Activated T-cell treated with anti-CD3 and anti-CD28 coated beads for 48 hours (primary cell): ENCODE results near the gene SMOC2.
"Not testable (repeated sequence)": the region's sequence is repeated elsewhere in the genome, so short reads cannot be mapped to it uniquely, and the experiment has no call there.

Experiments
- DNase-seq: peaks from one replicate; pipeline ENCODE4 v3.0.0-alpha.2; 2020; ENCODE audit warnings: low read depth

Gene SMOC2

DNA sequence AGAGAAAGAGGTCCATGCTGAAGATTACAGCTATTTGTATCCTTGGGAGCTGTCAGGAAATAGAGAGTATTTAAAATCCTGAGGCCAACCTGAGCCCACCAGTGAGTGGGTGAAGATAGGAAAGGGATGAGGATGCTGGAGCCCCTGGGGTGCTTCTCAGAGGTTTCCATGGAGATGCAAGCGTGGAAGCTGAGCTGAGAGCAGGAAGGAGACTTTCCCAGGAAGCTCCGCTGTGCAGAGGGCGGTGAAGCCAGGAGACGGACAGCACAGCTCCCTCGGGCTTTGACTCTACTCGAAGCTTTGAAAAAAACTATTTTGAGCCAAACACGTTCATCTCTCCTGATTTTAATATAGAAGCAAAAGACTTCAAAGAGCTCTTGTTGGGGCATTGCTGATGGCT lies 222.1 kb downstream of the SMOC2 start:
- no peak for DNase-seq

DNA sequence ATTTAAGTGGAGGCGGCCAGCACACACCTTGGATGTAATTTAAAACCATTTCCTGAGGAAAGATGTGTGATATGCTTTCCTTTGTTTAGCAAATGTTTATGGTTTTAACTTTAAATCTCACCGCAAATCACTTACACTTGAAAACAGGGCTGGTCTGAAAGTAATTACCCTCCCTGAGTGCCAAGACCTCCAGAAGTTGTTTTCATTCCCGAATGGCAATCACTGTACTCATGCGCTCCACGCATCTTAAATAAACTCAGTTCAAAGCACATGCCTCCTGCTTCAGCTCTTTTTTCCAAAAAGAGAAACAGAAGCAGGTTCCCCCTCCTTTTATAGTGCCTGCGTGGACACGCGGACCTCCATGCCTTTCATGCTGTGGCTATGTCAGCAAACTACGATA lies 224.0 kb downstream of the SMOC2 start:
- DNase-seq = no peak

GRCh38 chr6:168666170-168666569 lies 225.2 kb downstream of the SMOC2 start:
- no peak for DNase-seq

DNA sequence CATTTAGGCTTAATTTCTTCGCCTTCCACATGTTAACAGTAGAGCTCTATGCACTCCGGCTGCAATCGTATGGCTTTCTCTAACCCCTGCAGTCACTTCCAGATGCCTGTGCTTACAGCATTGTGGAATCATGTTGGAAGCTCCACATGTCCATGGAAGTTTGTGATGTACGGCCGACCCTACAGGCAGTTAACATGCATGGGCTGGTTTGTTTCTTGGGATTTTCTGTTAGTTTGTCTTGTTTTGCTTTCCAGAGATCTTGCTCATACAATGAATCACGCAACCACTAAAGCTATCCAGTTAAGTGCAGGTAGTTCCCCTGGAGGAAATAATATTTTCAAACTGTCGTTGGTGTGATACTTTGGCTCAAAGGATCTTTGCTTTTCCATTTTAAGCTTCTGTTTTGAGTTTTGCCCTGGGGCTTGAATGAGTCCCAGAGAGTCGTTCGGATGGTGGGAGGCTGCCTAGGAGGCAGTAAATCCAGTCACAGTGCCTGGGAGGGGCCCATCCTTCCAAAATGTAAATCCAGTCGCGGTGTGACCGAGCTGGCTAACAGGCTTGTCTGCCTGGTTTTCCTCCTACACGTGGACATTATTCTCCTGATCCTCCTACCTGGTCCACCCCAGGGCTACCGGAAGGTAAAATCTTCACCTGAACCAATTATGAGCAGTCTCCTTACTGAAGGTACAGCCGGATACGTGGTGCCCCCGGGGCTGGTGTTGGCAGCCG lies 225.9 kb downstream of the SMOC2 start:
- no peak for DNase-seq

- no peak for DNase-seq
Measured at GRCh38 chr6:168667428-168667805, 226.4 kb downstream of the SMOC2 start.

DNA sequence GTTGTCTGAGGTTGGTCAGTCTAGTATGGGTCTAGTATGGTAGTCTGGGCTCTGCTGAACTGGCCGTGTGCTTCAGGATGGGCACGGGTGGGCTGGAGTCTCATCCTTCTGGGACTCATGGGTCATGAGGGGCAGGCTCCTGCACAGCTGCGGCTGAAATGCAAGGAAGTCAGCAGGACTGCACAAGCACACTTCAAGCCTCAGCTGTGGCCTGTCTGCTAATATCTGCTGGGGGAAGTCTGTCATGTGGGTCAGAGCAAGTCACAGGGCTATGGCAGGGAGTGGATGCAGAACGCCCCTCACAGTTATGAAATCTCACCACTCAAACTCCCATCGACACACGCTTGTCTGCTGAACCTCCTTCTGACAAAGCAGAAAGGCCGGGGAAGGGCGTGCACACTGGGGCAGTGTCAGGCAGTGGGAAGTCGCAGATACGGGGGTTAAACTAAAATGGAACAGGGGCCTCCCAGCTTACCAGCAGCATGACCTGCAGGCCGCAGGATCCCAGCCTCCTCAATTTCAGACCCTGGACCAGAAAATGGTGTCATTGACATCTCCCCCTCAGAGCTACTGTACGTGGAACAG lies 229.5 kb downstream of the SMOC2 start:
- no peak for DNase-seq

DNA sequence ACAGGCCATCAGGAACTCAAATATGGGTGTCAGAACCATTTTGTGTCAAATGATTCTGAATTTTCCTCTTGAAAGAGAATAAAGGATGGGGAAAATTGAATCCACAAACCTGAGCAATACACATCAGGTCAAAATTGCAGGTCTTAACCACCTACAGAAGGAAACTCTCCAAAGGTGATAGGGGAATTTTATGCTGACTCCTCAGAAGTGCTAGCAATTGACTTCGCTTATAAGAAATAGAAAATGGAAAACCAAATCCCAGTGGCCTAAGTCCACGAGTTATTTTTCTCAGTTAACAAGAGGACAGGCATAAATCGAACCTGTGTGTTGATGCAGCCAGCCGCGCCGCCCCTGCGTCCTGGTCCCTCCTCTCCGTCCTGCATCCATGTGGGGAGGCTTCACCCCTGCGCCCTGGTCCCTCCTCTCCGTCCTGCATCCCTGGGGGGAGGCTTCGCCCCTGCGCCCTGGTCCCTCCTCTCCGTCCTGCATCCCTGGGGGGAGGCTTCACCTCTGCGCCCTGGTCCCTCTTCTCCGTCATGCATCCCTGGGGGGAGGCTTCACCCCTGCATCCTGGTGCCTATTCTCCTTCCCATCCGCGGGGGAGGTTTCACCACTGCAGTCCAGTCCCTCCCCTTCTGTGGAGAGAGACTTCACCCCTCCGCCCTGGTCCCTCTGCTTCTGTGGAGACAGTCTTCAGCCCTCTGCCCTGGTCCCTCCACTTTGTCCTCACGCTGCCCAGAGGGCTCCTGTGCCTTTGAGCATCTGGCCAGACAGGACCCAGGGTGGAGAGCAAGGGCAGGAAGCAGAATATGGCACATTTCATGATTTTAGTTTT lies 230.3 kb downstream of the SMOC2 start:
- no peak for DNase-seq

DNA sequence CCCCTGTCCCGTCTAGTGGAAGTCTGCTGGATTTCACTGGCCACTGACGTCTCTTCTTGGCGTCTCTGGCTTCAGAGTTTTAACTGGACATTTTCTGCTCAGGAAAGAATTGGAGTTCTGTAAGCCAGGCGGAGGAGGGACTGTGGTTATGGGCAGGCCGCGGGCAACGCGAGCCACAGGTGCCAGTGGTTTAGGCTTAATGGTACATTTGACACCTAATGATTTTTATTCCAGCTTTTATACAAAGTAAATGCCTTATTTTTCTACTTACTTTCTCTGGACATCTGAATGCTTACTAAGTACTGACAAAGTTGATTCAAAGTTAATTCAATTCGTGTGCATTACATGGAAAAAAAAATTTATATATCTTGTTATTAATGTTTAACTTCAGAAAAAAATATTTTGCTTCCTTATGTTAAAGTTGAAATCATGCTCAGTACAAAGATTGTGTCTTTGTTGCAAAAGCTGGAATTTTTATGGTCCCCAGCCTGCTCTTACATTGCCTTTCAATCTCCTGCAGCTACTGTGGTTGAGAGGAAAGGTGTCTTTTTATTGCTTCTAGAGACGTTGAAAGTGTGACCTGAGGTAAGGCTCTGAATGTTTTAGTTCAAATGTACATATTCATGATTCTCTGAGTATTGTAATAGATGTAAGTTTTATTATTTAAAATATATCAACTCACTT lies 231.0 kb downstream of the SMOC2 start:
- no peak for DNase-seq

- DNase-seq = no peak
Measured at GRCh38 chr6:168674595-168674994, 233.6 kb downstream of the SMOC2 start.

DNA sequence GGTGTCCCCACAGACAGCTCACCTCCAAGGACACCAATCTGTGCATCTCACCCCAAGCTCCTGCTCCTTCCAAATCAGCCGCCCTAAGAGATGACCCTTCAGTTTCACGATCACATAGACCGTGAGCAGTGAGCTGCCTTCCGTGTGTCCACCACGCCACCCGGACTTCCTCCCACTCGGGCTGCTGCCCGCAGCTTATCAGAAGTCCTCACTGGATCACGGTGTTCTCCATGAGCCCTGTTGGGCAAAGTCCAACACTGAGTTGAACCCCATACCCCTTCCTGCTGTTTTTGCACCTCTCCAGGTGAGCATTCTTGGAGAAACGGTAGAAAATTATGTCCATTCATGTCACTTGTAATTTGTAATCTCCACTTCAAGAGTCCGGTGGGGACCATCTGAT lies 234.4 kb downstream of the SMOC2 start:
- no peak for DNase-seq

DNA sequence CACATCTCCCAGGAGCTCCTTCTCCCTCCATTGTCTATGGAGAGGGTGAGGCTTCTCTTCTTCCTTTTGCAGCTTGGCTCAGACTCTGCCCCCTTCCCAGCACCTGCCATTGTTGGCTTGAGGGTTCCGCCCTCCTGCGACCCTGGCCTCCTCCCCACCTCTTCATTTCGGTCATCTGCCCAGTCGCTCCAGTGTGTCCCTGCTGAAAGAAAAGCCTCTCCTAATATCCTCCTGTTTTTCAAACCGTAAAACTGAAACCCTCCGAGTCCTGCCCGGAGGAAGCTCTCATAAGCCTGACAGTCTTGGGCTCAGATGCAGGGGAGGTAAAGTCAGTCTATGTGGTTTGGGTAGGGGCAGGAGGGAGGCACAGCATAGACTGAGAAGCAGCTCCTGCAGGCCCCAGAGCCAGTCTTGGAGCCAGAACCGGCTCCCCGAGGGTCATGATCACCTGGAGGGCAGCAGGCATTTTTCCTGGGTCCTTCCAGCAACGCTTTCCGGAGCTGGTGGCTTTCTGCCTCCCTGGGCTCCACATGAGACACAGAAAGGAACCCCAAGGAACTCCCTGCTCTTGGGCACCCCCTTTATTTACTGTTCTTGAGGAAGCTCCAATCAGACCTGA lies 235.1 kb downstream of the SMOC2 start:
- DNase-seq = no peak

GRCh38 chr6:168676552-168677322 lies 235.8 kb downstream of the SMOC2 start:
- DNase-seq = no peak

GRCh38 chr6:168677323-168677781 lies 236.4 kb downstream of the SMOC2 start:
- DNase-seq = not testable (repeated sequence)

- DNase-seq = no peak
Measured at GRCh38 chr6:168678077-168678476, 237.1 kb downstream of the SMOC2 start.

DNA sequence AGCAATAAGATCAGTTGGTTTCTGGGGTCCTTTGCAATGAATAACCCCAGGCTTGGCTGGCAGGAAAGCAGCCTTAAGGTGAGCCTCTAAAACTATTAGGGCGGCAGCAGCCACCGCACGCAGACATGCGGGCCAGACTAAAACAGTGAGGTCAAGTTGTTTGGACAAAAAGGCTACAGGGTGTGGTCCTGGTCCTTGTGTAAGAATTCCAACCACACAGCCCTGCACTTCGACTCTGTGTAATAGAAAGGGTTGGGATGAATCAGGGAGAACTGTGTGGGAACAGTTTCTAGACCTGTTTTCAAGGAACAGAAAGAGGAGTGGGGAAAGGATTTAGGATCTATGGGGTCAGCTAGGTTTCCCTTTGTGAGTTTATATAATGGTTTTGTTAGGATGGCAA lies 237.6 kb downstream of the SMOC2 start:
- no peak for DNase-seq

- DNase-seq = no peak
Measured at GRCh38 chr6:168681748-168682147, 240.8 kb downstream of the SMOC2 start.

GRCh38 chr6:168683621-168684020 lies 242.6 kb downstream of the SMOC2 start:
- no peak for DNase-seq

DNA sequence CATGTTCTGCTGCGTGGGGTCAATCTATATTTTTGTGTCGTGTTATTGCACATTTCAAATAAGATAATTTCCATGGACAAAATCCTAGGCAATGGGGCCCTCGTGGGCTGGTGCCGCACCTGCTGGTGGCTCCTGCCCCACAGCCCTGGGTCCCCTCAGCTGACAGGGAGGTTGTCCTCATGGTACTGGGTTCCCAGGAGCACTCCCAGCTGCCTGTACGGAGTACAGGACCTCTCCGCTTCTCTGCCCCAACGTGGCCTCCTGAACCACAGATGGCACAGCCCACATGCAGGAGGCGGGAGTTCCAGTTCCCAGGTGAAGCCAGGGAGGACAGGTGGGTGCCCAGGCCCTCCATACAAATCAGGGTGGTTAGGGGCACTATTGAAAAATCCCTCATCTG lies 243.5 kb downstream of the SMOC2 start:
- no peak for DNase-seq

DNA sequence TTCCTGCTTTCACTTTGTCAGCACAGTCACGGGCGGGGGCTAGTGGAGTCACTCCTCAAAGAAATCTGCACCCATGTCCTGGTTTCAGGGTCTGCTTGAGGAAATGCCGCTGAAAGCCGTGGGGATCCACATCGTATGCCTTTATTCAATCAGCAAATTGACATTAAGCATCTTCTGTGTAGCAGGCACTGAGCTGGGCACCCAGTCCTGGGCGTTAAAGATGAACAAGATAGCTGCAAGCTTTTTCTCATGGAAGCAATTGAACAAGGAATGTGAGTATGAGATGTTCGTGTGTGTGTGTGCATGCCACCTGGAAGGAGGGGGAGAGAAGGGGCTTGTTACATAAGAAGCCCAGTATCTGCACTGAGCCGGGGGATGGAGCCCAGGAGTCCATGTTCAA lies 243.9 kb downstream of the SMOC2 start:
- DNase-seq = no peak

DNA sequence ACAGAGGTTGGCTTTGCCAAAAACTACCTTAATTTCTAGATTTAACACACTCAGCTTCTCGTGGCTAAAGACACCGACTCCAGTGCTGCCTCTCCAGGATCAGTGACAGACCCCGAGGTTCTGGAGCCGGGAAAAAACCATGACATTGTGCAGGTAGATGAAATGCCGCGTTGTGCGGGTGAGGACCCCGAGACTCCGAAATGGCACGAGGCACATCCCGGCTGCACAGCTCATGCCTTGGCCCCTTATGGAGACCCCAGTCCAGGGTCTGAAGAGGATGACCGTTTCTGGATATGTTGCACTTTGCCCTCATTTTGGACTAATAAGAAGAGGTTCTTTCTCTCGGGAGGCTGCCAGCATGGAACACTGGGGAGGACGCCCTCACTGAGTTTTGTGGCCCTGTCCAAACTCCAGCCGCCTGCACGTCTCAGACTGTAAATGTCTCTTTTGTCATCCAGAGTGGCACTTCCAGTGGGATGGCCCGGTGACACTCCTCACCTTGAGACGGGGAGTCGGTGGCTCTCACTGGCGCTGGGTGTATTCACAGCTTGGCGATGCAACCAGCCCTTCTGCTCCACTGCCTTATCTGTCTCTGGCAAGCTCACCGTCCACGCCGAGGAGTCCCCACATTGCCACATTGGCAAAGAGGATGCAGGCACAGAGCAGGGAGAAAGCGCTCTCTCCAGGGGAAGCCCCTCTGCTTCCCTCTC lies 245.2 kb downstream of the SMOC2 start:
- DNase-seq = no peak
